ENCODE data around the gene CAMK2A.

Gene CAMK2A

GRCh38 chr5:150183436-150183835, 106.1 kb downstream of the CAMK2A start:
- no peak for DNase-seq

GRCh38 chr5:150182774-150183173, 106.8 kb downstream of the CAMK2A start:
- no peak for DNase-seq

DNA sequence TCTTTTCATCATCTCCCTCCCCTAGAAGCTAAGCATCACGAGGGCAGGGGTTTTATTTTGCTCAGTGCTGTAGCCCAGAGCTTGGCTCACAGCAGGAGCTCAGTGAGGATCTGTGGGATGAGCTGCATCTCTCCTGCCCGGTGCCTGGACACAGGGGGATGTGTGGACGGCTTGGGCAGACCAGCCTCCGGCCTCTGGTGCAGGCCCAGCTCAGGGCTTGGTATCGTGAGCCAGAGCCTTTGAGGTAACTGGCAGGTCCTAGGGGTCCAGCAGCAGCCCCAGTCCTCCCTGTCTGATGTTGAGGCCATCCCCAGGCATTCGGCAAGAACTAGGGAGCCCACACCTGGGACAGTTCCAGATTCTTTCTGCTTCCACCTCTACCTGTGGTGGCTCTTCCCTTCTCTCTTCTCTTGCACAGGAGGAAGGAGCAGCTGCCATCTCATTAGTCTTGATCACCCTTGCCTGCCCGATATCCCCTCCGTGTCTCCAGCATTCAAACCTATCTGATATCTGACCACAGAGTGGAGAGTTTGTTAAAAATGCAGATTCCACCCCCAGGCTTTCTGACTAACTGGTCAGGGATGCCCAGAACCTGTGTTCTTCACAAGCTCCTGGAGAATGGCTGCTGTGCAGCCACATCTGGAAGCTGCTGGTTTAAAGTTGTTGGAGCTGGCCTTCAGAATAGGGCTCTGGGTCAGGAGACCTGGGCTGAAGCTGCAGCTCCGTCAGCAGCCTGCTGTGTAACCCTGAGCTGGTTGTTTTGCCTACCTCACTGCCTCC, 107.6 kb downstream of the CAMK2A start:
- DNase-seq: no peak

DNA sequence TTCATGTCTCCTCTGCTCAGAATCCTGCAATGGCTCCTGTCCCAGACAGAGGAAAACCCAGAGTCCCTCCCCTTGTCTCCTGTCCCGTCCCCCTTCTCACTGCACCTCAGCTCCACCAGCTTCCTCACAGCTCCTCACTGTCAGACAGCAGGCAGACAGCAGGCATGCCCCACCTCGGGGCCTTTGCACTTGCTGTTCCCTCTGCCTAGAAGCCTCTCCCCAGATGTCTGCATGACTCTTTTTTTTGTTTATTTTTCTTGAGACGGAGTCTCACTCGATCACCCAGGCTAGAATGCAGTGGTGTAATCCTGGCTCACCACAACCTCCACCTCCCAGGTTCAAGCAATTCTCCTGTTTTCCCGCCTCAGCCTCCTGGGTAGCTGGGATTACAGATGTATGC, 108.5 kb downstream of the CAMK2A start:
- no peak for DNase-seq

GRCh38 chr5:150180241-150181026, 109.1 kb downstream of the CAMK2A start:
- DNase-seq: no peak

DNA sequence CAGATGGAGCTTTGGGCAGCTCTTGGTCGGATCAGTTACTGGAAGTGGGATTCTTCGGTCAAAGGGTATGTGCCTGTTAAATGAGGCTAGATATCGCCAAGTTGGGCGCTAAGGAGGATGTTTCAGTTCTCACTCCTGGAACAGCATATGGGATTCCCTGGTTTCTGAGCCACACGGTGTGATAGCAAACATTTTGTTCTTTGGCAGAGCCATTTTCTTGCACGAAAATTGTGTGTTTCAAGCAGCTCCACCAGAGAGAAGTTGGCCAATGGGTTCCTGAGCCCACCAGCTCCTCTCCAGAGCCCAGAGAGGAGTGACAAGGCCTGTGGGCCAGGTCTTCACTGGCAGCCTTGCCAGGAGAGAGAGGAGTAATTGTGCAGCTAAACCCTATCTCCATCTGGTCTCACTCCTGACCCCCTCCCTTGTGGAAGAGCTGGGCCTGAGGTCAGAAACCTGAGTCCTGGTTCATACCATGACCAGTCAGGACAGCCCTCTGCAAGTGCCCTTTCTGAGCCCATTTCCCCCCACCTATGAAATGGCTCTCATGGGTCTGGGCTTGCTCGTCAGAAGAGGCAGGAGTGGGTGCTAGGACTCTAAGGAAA, 110.5 kb downstream of the CAMK2A start:
- no peak for DNase-seq

DNA sequence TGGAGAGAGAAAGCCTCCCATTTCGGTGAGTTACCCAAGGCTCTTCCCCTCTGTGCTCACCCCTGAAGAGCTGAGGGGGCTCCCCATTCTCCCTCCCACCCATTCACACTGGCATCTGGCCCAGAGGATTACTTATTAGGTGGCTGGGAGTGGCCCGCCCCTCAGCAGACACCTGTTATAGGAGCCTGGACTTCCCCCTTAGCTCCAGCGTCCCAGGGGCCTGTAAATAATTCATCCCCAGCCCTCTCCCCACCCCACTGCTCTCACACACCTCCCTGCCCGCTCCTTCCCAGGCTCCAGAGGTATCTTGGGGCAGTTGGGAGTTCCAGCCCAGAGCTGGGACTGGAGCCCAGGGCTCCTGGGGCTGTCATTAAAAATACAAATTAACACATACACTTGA, 111.3 kb downstream of the CAMK2A start:
- DNase-seq: no peak

DNA sequence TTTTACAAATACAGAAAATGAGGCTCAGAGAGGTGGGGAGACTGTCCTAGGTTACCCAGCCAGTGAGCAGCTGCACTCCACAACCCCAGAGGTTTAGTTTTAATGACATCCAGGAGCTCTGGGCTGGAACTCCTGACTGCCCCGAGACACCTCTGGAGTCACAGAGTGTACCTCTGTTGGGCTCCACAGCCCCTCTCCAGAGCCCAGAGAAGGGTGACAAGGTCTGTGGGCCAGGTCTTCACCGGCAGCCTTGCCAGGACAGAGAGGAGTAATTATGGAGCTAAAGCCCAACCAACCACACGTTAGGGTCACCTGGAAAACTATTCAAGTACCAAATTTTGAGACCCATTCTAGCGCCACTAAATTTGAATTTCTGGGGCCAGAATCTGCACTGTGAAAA, 111.9 kb downstream of the CAMK2A start:
- no peak for DNase-seq

- no peak for DNase-seq
Observed at GRCh38 chr5:150176745-150177477, 112.7 kb downstream of the CAMK2A start.

- no peak for DNase-seq
Observed at GRCh38 chr5:150175536-150175935, 114.0 kb downstream of the CAMK2A start.

DNA sequence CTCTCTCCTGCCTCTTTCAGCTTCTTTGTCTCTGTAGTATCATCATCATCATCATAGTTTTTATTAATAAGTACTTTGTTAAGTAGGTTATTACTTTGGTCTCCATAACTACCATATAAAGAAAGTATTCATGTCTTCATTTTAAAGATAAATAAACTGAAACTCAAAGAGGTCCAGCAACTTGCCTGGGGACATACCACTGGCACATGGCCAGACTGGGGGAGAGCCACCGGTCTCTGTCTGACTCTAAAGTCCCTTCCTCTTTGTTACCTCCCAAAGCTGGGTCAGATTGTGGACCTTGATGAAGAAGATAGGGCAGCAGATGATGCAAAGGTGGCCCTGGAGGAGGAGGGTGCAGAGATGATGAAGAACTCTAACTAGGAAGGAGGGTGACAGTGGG, 114.5 kb downstream of the CAMK2A start:
- no peak for DNase-seq

- DNase-seq: no peak
Observed at GRCh38 chr5:150174285-150174684, 115.3 kb downstream of the CAMK2A start.

DNA sequence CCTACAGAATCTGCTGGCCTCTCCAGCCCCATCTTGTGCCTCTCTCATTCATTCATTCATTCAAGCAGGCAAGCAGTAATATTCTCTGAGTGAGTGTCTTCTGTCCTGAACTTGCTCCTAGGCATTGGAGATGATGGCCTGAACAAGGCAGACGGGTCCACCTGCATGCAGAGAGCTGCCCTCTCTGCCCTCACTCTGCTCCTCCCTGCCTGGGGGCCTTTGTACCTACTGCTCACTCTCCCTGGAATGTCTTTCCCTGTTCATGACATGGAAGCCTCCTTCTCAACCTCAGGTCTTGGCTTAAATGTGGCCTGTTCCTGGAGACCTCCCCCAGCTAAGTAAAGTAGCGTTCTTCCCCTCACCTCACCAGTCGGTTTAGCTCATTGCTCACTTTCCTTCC, 116.4 kb downstream of the CAMK2A start:
- no peak for DNase-seq

DNA sequence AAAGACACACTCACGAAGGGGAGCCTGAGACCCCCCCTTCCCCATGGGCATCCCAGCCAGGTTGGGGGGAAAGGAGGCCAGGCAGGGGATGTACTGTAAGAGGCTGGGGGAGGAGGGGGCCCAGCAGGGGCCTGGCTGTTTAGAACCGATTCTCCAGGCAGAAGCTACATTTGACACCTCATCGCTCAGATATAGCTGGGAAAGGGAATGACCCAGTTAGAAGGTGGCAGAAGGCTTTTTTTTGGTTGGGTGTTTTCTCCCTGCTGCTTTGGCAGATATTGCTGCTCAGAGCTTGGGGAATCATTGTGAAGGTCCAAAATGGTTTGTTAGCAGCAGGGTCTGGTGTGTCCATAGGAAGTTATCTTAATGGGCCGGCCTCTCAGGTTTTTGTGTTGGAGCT, 117.0 kb downstream of the CAMK2A start:
- DNase-seq: no peak

GRCh38 chr5:150172145-150172544, 117.4 kb downstream of the CAMK2A start:
- no peak for DNase-seq
